Upper lobe of left lung (tissue), 6 donors: ENCODE measurements around the gene KCNAB1. TPM values are rescaled to one million over a fixed set of nuclear protein-coding genes. Genes with fewer than 3 reads are reported as not detected.

ENCODE experiments used
- ATAC-seq, 2 donors: fragments of 200-7000 bp; cut with Tn5 transposase; one replicate each; pipeline ENCODE4 v1.9.1; 2022; ENCODE audit warnings: mild to moderate bottlenecking in 2 of 2, moderate library complexity in 2 of 2; ENCODE audit not compliant: low FRiP score in 2 of 2
- DNase-seq, 2 donors: peaks; one replicate each; pipeline ENCODE4 v3.0.0-alpha.2; 2019 to 2020
- H3K27ac ChIP-seq, 4 donors: fragments of 200-600 bp; sonication (generic); one replicate each; pipeline ENCODE4 v1.5.1; 2016 to 2019
- H3K27me3 ChIP-seq, 4 donors: fragments of 200-600 bp; sonication (generic); one replicate each; pipeline ENCODE4 v1.5.1; 2017 to 2019
- H3K36me3 ChIP-seq, 4 donors: fragments of 200-600 bp; sonication (generic); one replicate each; pipeline ENCODE4 v1.5.1; 2016 to 2019
- H3K4me1 ChIP-seq, 4 donors: fragments of 200-600 bp; sonication (generic); one replicate each; pipeline ENCODE4 v1.5.1; 2018 to 2019
- H3K4me3 ChIP-seq, 4 donors: fragments of 200-600 bp; sonication (generic); one replicate each; pipeline ENCODE4 v1.5.1; 2017 to 2019; ENCODE audit warnings: mild to moderate bottlenecking in 2 of 4, moderate library complexity in 1 of 4
- H3K9me3 ChIP-seq, 4 donors: fragments of 200-600 bp; sonication (generic); one replicate each; pipeline ENCODE4 v1.5.1; 2018 to 2019
- EP300 ChIP-seq, 4 donors: sonication (generic); formaldehyde crosslinking; IDR thresholded peaks; one replicate each; pipeline ENCODE4 v1.5.1; 2017; ENCODE audit warnings: antibody characterized with exemption in 4 of 4, control low read depth in 2 of 4
- POLR2A ChIP-seq, 4 donors: fragments of 450-650 bp; IDR thresholded peaks; one replicate each; pipeline ENCODE4 v1.5.1; 2016 to 2017; ENCODE audit warnings: antibody characterized with exemption in 4 of 4, mild to moderate bottlenecking in 2 of 4
- POLR2AphosphoS5 ChIP-seq, 2 donors: sonication (generic); formaldehyde crosslinking; IDR thresholded peaks; one replicate each; pipeline ENCODE4 v1.5.1; 2017; ENCODE audit warnings: antibody characterized with exemption in 2 of 2
- WGBS, 2 donors: methylation state at CpG; one replicate each; pipeline ENCODE4 v1.1.5; 2017 to 2018; 5-methylcytosine and 5-hydroxymethylcytosine counted together
- total RNA-seq, 6 donors: library from RNA; depleted of rRNA in 4 of 6; stranded (reverse); fragments of >200 nt in 4 of 6; gene quantifications; one replicate each; pipeline versions ENCODE4 v1.1.0 to v1.2.1, GENCODE V29; 2016 to 2021
- TF ChIP-seq, protein P1 (sequence below), 6 experiments: fragments of 450-650 bp in 4 of 6; fragments of 200-600 bp in 2 of 6; sonication (generic) in 2 of 6; IDR thresholded peaks; one replicate each; pipeline ENCODE4 v1.5.1; 2016 to 2019; ENCODE audit warnings: antibody characterized with exemption in 6 of 6
- donor health status: DM: no; HTN: no; CAD: no; lungs with moderate emphysema.
- donor health status: DM: no; HTN: yes; CAD: no; lungs with severe emphysema.

KCNAB1 gene
- total RNA-seq, 6 donors from 2014 or later = 0.79 to 5.2 (median 3.0) TPM

DNA sequence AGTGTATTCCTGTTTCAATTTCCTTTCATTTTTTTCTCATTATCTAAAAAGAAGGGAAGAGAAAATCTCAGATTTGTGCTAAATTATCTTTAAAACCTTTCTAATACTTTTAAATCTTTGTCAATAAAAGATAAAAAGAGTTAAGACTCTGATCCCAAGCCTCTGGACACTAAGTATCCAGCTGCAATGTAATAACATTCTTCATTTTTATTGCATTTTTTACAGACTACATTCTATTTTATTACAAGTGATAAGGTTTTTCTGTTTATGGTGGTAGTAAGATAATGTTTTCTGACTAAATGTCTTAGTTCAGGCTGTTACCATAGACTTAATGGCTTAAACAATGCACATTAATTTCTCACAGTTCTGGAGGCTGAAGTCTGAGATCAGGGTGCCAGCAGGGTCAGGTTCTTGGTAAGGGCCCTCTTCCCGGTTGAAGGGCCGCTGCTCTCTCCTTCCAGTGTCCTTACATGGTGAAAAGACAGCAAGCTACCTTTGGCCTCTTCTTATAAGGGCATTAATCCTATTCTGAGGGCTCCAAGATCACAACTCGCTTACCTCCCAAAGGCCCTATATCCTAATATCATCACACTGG, 19.7 kb downstream of the KCNAB1 start:
- no peaks in the 10 kb centered on the region for H3K9me3 ChIP-seq
- no peak for DNase-seq
- no peaks in the 10 kb centered on the region for H3K36me3 ChIP-seq
- no peak for ATAC-seq
- no peaks in the 10 kb centered on the region for H3K4me1 ChIP-seq
- H3K27ac ChIP-seq = no peak overlapping the region
- H3K27me3 ChIP-seq = no peaks in the 10 kb centered on the region
- TF ChIP-seq EP300 (IDR thresholded peaks at IDR 0.05) (no peak), POLR2A (IDR thresholded peaks at IDR 0.05) (no peak), POLR2AphosphoS5 (IDR thresholded peaks at IDR 0.05) (no peak)
- TF ChIP-seq, protein P1, sequence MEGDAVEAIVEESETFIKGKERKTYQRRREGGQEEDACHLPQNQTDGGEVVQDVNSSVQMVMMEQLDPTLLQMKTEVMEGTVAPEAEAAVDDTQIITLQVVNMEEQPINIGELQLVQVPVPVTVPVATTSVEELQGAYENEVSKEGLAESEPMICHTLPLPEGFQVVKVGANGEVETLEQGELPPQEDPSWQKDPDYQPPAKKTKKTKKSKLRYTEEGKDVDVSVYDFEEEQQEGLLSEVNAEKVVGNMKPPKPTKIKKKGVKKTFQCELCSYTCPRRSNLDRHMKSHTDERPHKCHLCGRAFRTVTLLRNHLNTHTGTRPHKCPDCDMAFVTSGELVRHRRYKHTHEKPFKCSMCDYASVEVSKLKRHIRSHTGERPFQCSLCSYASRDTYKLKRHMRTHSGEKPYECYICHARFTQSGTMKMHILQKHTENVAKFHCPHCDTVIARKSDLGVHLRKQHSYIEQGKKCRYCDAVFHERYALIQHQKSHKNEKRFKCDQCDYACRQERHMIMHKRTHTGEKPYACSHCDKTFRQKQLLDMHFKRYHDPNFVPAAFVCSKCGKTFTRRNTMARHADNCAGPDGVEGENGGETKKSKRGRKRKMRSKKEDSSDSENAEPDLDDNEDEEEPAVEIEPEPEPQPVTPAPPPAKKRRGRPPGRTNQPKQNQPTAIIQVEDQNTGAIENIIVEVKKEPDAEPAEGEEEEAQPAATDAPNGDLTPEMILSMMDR (IDR thresholded peaks at IDR 0.05) = no peak
- H3K4me3 ChIP-seq = no peak overlapping the region
- 73 to 75% methylated on average over 3 of the region's 3 CpGs for WGBS, 2 donors

DNA sequence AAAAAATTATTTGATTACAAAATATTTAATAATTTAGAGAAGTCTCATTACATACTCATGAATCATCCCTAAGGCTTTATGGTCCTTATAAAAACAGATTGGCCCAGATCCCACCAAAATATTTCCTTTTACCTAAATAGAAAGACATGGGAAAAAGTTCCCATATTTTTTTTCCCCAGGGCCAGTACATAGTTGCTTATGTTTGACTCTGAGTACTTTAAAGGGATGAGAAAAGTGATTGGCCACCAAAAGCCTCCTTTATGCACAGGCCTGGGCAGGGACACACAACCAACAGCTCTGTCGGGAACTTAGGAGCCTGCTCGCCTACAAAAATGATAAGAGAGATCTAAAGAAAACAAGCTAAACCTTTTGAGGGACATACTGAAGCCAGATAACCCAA, 22.3 kb downstream of the KCNAB1 start:
- Histone ChIP-seq H3K9me3 (no peaks in the 10 kb centered on the region), H3K4me3 (no peak overlapping the region), H3K36me3 (no peaks in the 10 kb centered on the region), H3K27me3 (no peaks in the 10 kb centered on the region), H3K27ac (no peak overlapping the region), H3K4me1 (no peaks in the 10 kb centered on the region)
- ATAC-seq (no peak), DNase-seq (no peak)
- TF ChIP-seq POLR2AphosphoS5 (IDR thresholded peaks at IDR 0.05) = no peak
- TF ChIP-seq, protein P1 (IDR thresholded peaks at IDR 0.05) = no peak
- no peak for TF ChIP-seq EP300 (IDR thresholded peaks at IDR 0.05)
- TF ChIP-seq POLR2A (IDR thresholded peaks at IDR 0.05) = no peak
- 76 to 83% methylated on average over 2 of the region's 2 CpGs for WGBS, 2 donors

- Histone ChIP-seq H3K9me3 (no peaks in the 10 kb centered on the region), H3K4me1 (no peaks in the 10 kb centered on the region), H3K27me3 (no peaks in the 10 kb centered on the region), H3K4me3 (no peak overlapping the region), H3K27ac (no peak overlapping the region), H3K36me3 (no peaks in the 10 kb centered on the region)
- DNase-seq (no peak), ATAC-seq (no peak)
- TF ChIP-seq, protein P1 (IDR thresholded peaks at IDR 0.05) = no peak
- TF ChIP-seq POLR2A (IDR thresholded peaks at IDR 0.05) (no peak), EP300 (IDR thresholded peaks at IDR 0.05) (no peak), POLR2AphosphoS5 (IDR thresholded peaks at IDR 0.05) (no peak)
- 78 to 82% methylated on average over 8 of the region's 8 CpGs for WGBS, 2 donors
Measured at GRCh38 chr3:156143136-156143535, 22.8 kb downstream of the KCNAB1 start.

- Histone ChIP-seq H3K9me3 (no peaks in the 10 kb centered on the region), H3K4me1 (peaks cover 3 to 5% (median 4%) of the 10 kb centered on the region in 4 donors), H3K4me3 (no peak overlapping the region), H3K36me3 (no peaks in the 10 kb centered on the region), H3K27me3 (no peaks in the 10 kb centered on the region), H3K27ac (no peak overlapping the region)
- WGBS, 2 donors = 93 to 94% methylated on average over 2 of the region's 2 CpGs
- DNase-seq (no peak), ATAC-seq (no peak)
- no peak for TF ChIP-seq POLR2A (IDR thresholded peaks at IDR 0.05)
- no peak for TF ChIP-seq POLR2AphosphoS5 (IDR thresholded peaks at IDR 0.05)
- TF ChIP-seq, protein P1 (IDR thresholded peaks at IDR 0.05) = no peak
- no peak for TF ChIP-seq EP300 (IDR thresholded peaks at IDR 0.05)
Measured at GRCh38 chr3:156144060-156144459, 23.7 kb downstream of the KCNAB1 start.

DNA sequence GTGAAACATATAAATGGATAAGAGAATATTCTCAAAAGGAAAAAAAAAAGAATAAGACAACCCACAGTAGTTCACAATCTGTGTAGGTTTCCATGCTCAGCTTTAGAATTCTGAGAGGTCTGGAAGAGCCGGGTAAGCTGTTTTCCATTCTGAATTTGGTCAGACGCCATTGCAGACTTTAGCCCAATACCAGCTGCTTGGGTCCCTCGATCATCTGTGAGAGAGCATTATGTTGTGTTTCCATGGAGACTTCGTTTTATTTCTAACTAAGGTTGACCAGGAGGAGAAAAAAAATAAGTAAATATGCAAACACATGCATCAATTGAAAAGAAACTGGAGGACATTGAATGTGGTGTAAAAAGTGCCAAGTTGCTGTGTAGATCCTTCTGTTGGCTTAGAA, 25.5 kb downstream of the KCNAB1 start:
- no peak for ATAC-seq
- Histone ChIP-seq H3K4me1 (peaks cover 10 to 18% (median 13%) of the 10 kb centered on the region in 4 donors), H3K9me3 (no peaks in the 10 kb centered on the region), H3K4me3 (no peak overlapping the region), H3K36me3 (no peaks in the 10 kb centered on the region), H3K27ac (no peak overlapping the region), H3K27me3 (no peaks in the 10 kb centered on the region)
- no peak for DNase-seq
- TF ChIP-seq POLR2AphosphoS5 (IDR thresholded peaks at IDR 0.05) = no peak
- TF ChIP-seq, protein P1 (IDR thresholded peaks at IDR 0.05) = no peak
- WGBS, 2 donors = 71 to 75% methylated on average over 4 of the region's 4 CpGs
